GM12878 (cell line): Measurements from ENCODE around the gene GALNT16. TPM values are rescaled to one million over a fixed set of nuclear protein-coding genes. Genes with fewer than 3 reads are reported as not detected.

Experiments
- ATAC-seq: fragments of 200-7000 bp; cut with Tn5 transposase; 3 replicates; pipeline ENCODE4 v1.9.1; 2020; ENCODE audit warnings: mild to moderate bottlenecking, moderate library complexity
- BruUV-seq: library from RNA; stranded (reverse); fragments of 400-500 nt; replicated peaks from 2 replicates; lab custom pipeline; 2021; lab: Mats Ljungman, UMichigan
- CTCF ChIA-PET: fragments of 300-600 bp; sonication (Branson Sonifier 250); formaldehyde crosslinking; extraction: SDS; loops from one replicate; lab custom pipeline; 2021; ENCODE audit warnings: inconsistent platforms; lab: Yijun Ruan, JAX
- POLR2A ChIA-PET: fragments of 350-600 bp; formaldehyde crosslinking; extraction: SDS; loops from one replicate; lab custom pipeline; 2021; ENCODE audit warnings: inconsistent platforms; lab: Charles Lee
- RAD21 ChIA-PET: fragments of 300-600 bp; sonication (Branson Sonifier 250); formaldehyde crosslinking; loops from one replicate; lab custom pipeline; 2023; ENCODE audit warnings: antibody characterized with exemption; ENCODE audit not compliant: unreplicated experiment; lab: Charles Lee
- SMC1A ChIA-PET: fragments of 300-600 bp; sonication (Branson Sonifier 250); formaldehyde crosslinking; loops from one replicate; lab custom pipeline; 2023; ENCODE audit not compliant: unreplicated experiment, uncharacterized antibody; lab: Charles Lee
- DNase-seq: peaks from one replicate; pipeline ENCODE4 v3.0.0-alpha.2; 2011; ENCODE audit warnings: low read depth, low spot score
- FAIRE-seq: peaks from 3 replicates; lab custom pipeline; 2011; peaks lifted over from hg19 to GRCh38; lab: Jason Lieb, UNC
- H2AFZ ChIP-seq: 2 replicates; pipeline ENCODE4 v1.6.0; 2011; ENCODE audit warnings: low read depth, low read length, control low read depth; ENCODE audit not compliant: control insufficient read depth
- H3K27ac ChIP-seq: 2 replicates; pipeline ENCODE4 v1.5.1; 2011; ENCODE audit warnings: control low read depth; ENCODE audit not compliant: control insufficient read depth, insufficient read depth
- H3K27me3 ChIP-seq, 2 experiments: replicated peaks in 1 of 2; 2 replicates each; pipeline versions ENCODE4 v1.6.0 to v1.6.1; 2011; ENCODE audit warnings: low read length in 1 of 2; ENCODE audit not compliant: control insufficient read depth in 2 of 2, insufficient read depth in 2 of 2
- H3K36me3 ChIP-seq, 2 experiments: 2 replicates each; pipeline ENCODE4 v1.5.1; 2011; ENCODE audit warnings: low read length in 1 of 2; ENCODE audit not compliant: control insufficient read depth in 2 of 2, insufficient read depth in 2 of 2
- H3K4me1 ChIP-seq: 2 replicates; pipeline ENCODE4 v1.6.1; 2011; ENCODE audit warnings: mild to moderate bottlenecking, low read length, moderate library complexity, mixed read lengths; ENCODE audit not compliant: control insufficient read depth, insufficient read depth
- H3K4me2 ChIP-seq: 2 replicates; pipeline ENCODE4 v1.6.0; 2011; ENCODE audit warnings: control low read depth; ENCODE audit not compliant: control insufficient read depth, insufficient read depth
- H3K4me3 ChIP-seq: fragments of 200-600 bp; sonication (generic); 2 replicates; pipeline ENCODE4 v1.5.1; 2016
- H3K79me2 ChIP-seq: 2 replicates; pipeline ENCODE4 v1.6.0; 2011; ENCODE audit warnings: low read length; ENCODE audit not compliant: control insufficient read depth, insufficient read depth
- H3K9ac ChIP-seq: 2 replicates; pipeline ENCODE4 v1.8.0; 2011; ENCODE audit warnings: low read length, control low read depth, mixed read lengths; ENCODE audit not compliant: control insufficient read depth, insufficient read depth
- H3K9me3 ChIP-seq: replicated peaks from 3 replicates; pipeline ENCODE4 v1.5.1; 2011; ENCODE audit warnings: mild to moderate bottlenecking, low read length; ENCODE audit not compliant: control insufficient read depth, insufficient read depth
- H4K20me1 ChIP-seq: 2 replicates; pipeline ENCODE4 v1.6.0; 2011; ENCODE audit not compliant: control insufficient read depth, insufficient read depth
- CHD1 ChIP-seq: IDR thresholded peaks from 2 replicates; pipeline ENCODE4 v1.6.1; 2012; ENCODE audit warnings: low read depth, low read length, improper control_type of control experiment
- FOXK2 ChIP-seq: fragments of 450-650 bp; IDR thresholded peaks from 2 replicates; pipeline ENCODE4 v1.6.1; 2017; ENCODE audit warnings: mild to moderate bottlenecking, moderate library complexity
- HSF1 ChIP-seq: fragments of 150-350 bp; IDR thresholded peaks from 2 replicates; pipeline ENCODE4 v1.6.1; 2014; ENCODE audit warnings: mild to moderate bottlenecking, low read depth, low read length
- JUND ChIP-seq: IDR thresholded peaks from 2 replicates; pipeline ENCODE4 v1.6.1; 2012; ENCODE audit warnings: low read depth, mild to moderate bottlenecking, low read length, improper control_type of control experiment, moderate library complexity
- MYB ChIP-seq: fragments of 150-350 bp; IDR thresholded peaks from 2 replicates; pipeline ENCODE4 v1.6.1; 2014; ENCODE audit warnings: mild to moderate bottlenecking, low read depth, low read length, borderline replicate concordance
- RFX5 ChIP-seq: IDR thresholded peaks from 2 replicates; pipeline ENCODE4 v1.6.1; 2011; ENCODE audit warnings: low read depth, low read length, improper control_type of control experiment
- SMARCA5 ChIP-seq: fragments of 450-650 bp; IDR thresholded peaks from 2 replicates; pipeline ENCODE4 v1.6.1; 2017; ENCODE audit warnings: mild to moderate bottlenecking
- TCF3 ChIP-seq: IDR thresholded peaks from 2 replicates; pipeline ENCODE4 v1.6.1; 2012; ENCODE audit warnings: low read depth, mild to moderate bottlenecking, low read length, borderline replicate concordance; ENCODE audit not compliant: insufficient read depth
- ZSCAN29 ChIP-seq: fragments of 450-650 bp; IDR thresholded peaks from 2 replicates; pipeline ENCODE4 v1.6.1; 2017; ENCODE audit warnings: mild to moderate bottlenecking, moderate library complexity
- WGBS: methylation state at CpG from one replicate; pipeline ENCODE4 v1.1.6; 2016; ENCODE audit warnings: low lambda C conversion rate; ENCODE audit not compliant: insufficient replicate concordance, insufficient coverage; ENCODE audit errors: missing lambda C conversion rate; 5-methylcytosine and 5-hydroxymethylcytosine counted together
- in situ Hi-C: fragments of 300-500 bp; cut with MboI; formaldehyde crosslinking; loops from 9 replicates; pipeline ENCODE4 v1.14.3; 2018; ENCODE audit warnings: mixed read lengths
- intact Hi-C: fragments of 100-400 bp; cut with micrococcal nuclease; formaldehyde crosslinking; loops from one replicate; pipeline ENCODE4 v1.14.2; 2022; ENCODE audit not compliant: unreplicated experiment
- polyA plus RNA-seq, 11 experiments: library from polyadenylated mRNA; depleted of rRNA in 4 of 11; unstranded in 6 of 11; stranded (reverse) in 5 of 11; fragments of >200 nt; fragmentation: Nextera tagmentation in 4 of 11; fragmentation: Illumina TruSeq in 1 of 11; extraction: Ambion mirVana in 4 of 11; extraction: Trizol in 1 of 11; gene quantifications; 1 replicate in 1 of 11; 2 replicates in 10 of 11; pipeline versions ENCODE4 v1.2.1 to v1.2.3, GENCODE V29; 2011 to 2016; ENCODE audit warnings: inconsistent platforms in 2 of 11, missing spikeins in 2 of 11, low read depth in 1 of 11
- total RNA-seq, 4 experiments: library from RNA; depleted of rRNA in 3 of 4; stranded (reverse); fragments of >200 nt in 3 of 4; fragmentation: Illumina TruSeq in 1 of 4; extraction: Trizol in 1 of 4; gene quantifications; 2 replicates each; pipeline versions ENCODE4 v1.2.1 to v1.2.3, GENCODE V29; 2013 to 2021
- TF ChIP-seq, protein P1 (sequence below): fragments of 450-650 bp; IDR thresholded peaks from 2 replicates; pipeline ENCODE4 v1.6.1; 2017; ENCODE audit warnings: antibody characterized with exemption, mild to moderate bottlenecking, moderate library complexity

The GALNT16 gene
- total and polyA plus RNA-seq, 10 of the 15 experiments (the other 5 are each of a cell fraction or from before 2014, with no cell fraction given) = under 0.01 to 0.08 (median 0.03) TPM; not detected in 3

- TF ChIP-seq, protein P1, sequence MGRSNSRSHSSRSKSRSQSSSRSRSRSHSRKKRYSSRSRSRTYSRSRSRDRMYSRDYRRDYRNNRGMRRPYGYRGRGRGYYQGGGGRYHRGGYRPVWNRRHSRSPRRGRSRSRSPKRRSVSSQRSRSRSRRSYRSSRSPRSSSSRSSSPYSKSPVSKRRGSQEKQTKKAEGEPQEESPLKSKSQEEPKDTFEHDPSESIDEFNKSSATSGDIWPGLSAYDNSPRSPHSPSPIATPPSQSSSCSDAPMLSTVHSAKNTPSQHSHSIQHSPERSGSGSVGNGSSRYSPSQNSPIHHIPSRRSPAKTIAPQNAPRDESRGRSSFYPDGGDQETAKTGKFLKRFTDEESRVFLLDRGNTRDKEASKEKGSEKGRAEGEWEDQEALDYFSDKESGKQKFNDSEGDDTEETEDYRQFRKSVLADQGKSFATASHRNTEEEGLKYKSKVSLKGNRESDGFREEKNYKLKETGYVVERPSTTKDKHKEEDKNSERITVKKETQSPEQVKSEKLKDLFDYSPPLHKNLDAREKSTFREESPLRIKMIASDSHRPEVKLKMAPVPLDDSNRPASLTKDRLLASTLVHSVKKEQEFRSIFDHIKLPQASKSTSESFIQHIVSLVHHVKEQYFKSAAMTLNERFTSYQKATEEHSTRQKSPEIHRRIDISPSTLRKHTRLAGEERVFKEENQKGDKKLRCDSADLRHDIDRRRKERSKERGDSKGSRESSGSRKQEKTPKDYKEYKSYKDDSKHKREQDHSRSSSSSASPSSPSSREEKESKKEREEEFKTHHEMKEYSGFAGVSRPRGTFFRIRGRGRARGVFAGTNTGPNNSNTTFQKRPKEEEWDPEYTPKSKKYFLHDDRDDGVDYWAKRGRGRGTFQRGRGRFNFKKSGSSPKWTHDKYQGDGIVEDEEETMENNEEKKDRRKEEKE = no peak
- TF ChIP-seq SMARCA5 = no peak
- no peak for TF ChIP-seq TCF3
Measured at GRCh38 chr14:69321601-69322330, 61.8 kb downstream of the GALNT16 start (continued).

DNA sequence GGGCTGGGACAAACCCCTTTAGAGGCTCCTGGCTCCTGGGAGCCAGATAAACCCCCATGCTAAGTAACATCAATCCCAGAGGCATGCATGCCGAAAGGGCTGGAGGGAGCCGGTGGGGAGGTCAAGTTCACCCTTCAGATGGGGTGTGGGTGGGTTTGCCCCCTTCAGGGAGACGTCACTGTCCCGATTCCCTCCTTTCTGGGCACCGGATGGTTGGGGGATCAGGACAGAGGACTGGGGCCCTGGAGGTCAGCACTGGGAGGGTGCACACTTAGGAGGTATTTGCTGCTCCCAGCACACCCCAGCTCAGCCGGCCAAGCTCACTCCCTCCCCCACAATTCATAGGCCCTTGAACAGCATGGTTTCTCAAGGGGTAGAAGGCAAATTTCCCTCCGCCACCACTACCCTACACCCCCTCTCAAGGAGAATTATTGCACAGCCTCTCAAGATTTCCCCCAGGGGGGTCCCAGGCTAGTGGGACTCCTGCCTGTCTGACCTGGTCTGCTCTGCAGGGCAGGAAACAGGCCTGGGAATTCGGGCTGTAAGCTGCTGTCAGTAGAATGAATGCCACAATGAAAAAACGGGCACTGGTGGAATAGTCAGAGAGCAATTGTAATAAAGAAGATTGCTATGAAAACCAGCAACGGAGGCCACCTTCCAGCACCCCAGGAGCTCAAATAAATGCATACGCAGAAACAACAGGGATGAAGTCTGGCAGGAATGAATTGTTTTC lies 63.5 kb downstream of the GALNT16 start:
- intact Hi-C loops (no loop called here), in situ Hi-C loops (no loop called here)
- no peaks in the 10 kb centered on the region for H3K79me2 ChIP-seq
- FAIRE-seq = no peak
- RAD21 ChIA-PET = no interaction called here
- no peak for ATAC-seq
- no peaks in the 10 kb centered on the region for H3K9me3 ChIP-seq
- H3K4me1 ChIP-seq = no peaks in the 10 kb centered on the region
- no peaks in the 10 kb centered on the region for H4K20me1 ChIP-seq
- POLR2A ChIA-PET = interaction anchor here (0.7 kb wide), 1 partner anchor 10 kb away, joined by 3 read pairs; no protein-coding TSS in a partner anchor
- SMC1A ChIA-PET = interaction anchor here (0.9 kb wide), 1 partner anchor 113 kb away, joined by 3 read pairs; no protein-coding TSS in a partner anchor
- no peak overlapping the region for H3K4me2 ChIP-seq
- H2AFZ ChIP-seq = no peak overlapping the region
- no TSS peak for BruUV-seq
- H3K27me3 ChIP-seq = no peaks in the 10 kb centered on the region; a peak in 1 of 4 replicates
- H3K36me3 ChIP-seq = no peaks in the 10 kb centered on the region
- no peak for DNase-seq
- TF ChIP-seq ZSCAN29 (no peak), RFX5 (no peak), HSF1 (no peak), JUND (no peak), CHD1 (no peak), FOXK2 (no peak), MYB (no peak)
- CTCF ChIA-PET = no interaction called here
- 52% methylated on average over 11 of the region's 11 CpGs for WGBS
- H3K9ac ChIP-seq = no peak overlapping the region
- no peak overlapping the region for H3K4me3 ChIP-seq
- H3K27ac ChIP-seq = no peak overlapping the region
